Nucleus accumbens (tissue), 56 donors: ENCODE data around the gene DCBLD1.
"Not testable (repeated sequence)": the region's sequence is repeated elsewhere in the genome, so short reads cannot be mapped to it uniquely, and the experiment has no call there.

ENCODE experiments used
- DNase-seq, 56 donors: peaks; one replicate each; lab custom pipeline; 2025; lab: John Stamatoyannopoulos, UW

DCBLD1 gene

DNA sequence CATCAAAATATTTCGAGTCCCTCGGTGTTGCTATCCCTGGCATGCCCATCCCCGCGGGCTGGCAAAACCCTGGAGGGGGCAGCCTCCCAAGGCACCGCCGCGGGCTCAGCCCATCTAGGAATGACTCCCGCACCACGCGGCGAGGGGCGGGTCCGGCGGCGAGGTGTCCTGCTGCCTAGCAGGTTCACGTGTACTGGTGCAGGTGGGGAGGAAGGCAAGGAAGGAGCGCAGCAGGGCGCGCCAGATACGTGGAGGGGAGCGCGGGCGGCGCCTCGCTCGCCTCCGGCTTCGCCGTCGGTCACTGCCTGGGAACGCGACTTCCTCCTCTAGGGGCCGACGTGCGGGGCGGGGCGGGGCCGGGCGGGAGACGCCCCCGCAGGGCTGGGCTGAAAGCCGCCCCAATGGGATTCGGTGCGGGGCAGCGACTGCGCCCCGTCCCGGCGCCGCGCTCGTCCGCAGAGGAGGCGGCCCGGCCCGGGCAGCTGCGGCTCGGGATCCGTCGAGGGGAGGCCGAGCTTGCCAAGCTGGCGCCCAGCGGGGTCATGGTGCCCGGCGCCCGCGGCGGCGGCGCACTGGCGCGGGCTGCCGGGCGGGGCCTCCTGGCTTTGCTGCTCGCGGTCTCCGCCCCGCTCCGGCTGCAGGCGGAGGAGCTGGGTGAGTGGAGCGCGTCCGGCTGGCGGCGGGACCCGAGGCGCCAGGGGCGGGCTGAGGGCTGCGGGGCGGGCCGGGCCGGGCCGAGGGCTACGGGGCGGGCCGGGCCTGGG is at the start of gene DCBLD1:
Gene DCBLD1 (plus strand): TSS at position 435 of the 764 bp plus-strand sequence. CDS start 108 bp downstream, at position 543.
- DNase-seq: peak in 49 of 56 donors; percentile 3 to 76 (median 53)

DNA sequence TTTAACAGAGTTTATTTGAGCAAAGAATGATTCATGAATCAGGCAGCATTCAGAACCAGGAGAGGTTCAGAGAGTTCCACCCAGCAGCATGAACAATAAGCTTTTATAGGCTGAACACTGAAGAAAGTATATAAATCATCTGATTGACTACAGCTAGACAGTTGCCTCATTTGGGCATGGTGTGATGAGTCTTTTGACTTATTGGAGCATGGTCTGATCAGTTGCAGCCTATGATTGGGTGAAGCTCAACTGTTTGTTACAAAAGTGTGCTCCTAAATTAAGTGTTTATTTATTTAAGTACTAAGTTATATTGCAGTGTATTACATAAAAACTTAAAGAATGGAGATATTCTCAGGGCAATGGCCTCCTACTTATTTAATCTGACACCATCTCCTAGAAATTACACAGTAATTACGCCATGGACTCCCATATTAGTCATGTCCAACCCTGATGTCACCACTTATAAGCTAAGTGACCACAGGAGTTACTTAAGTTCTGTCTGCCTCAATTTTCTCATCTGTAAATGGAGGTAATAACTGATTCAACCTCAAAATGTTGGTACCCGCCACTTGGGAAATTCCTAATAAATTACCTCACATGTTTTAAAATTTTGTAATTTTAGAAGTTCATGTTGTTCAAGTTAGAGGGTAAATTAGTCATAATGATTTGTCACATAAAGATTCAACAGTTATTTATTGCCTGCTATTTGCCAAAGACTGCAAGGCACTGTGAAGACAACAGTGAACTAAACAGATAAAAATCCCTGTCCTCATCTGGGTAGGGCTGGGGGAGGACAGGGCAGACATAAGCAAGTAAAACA is 41.6 kb upstream of the DCBLD1 start:
- DNase-seq: no peak

DNA sequence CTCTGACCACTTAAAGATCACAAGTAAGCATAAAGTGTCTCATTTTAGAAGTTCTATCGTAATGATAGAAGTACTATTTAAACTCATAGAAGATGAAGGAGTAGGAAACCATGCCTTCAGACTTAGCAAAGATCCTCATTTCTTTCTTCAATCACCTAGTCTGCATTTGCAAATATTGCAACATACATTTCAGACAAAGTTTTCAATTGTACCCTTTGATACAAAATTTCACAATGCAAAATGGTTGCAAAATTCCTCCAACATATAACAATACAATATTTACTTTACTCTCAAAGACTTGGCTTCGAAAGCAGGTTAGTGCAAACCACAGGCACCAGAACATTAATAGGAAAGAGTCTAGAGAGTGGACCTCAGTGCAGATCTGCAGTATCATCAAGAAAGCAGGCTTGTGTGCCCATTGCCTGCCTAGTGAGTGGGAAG is 40.6 kb upstream of the DCBLD1 start:
- DNase-seq: no peak

DNA sequence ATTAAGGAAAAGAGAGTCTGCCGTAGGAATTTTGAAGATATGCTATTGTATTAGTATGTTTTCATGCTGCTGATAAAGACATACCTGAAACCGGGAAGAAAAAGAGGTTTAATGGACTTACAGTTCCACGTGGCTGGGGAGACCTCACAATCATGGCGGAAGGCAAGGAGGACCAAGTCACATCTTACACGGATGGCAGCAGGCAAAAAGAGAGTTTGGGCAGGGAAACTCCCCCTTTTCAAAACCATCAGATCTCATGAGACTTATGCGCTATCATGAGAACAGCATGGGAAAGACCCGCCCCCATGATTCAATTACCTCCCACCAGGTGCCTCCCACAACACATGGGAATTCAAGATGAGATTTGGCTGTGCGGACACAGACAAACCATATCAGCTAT is 40.2 kb upstream of the DCBLD1 start:
- not testable (repeated sequence) for DNase-seq

DNA sequence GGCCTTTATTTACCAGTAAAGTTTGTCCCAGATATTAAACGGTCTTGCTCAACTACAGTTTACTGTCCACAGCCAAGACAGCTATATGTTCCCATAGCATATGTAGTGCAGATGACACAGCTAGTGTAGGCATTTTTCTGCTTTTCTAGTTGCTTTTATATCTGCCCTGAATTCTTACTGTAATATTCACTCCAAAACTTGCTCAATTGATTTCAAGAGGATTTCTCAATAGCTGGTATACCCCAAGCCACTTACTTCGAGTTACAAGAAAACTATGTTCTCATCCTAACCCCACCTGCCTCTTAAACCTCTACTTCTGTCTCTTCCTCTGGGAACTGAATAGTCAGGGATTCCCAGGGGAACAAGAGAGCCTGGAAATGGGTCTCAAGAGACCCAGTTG is 37.9 kb upstream of the DCBLD1 start:
- no peak for DNase-seq

DNA sequence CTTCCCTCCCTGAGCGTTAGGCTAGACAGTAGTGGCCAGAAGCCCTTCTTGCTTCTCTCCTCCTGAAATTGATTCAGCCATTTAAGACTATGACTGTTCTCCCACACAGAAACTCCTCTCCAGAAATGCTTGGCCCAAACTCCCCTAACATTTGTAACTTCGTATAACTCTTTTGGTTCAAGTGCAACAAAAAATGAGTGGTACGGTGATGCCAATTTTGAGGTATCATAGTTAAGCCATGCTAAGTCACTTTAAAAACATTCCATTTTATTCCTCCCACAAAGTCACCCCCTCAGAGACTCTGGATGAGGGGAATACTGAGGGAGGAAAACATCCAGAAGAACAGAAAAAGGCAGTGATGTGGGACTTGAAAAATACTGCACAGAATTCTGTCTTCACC is 35.6 kb upstream of the DCBLD1 start:
- no peak for DNase-seq

DNA sequence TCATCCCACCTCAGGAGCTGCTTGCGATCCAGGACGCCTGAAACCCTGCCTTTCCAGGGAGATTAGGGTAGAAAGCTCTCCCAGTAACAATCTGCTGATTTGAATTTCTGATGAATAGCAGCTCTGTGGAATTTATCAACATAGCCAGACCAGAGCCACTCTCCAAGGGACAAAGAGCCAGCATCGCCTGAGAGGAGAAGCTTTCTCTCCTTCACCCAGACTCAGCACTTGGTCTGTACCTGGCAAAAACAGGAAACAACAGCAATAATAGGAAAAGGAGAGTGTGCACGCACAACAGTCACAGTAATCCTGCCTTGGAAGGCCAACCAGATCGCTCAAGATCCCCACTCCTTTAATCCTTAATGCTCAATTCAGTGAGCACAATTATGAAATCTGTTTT is 34.5 kb upstream of the DCBLD1 start:
- no peak for DNase-seq

DNA sequence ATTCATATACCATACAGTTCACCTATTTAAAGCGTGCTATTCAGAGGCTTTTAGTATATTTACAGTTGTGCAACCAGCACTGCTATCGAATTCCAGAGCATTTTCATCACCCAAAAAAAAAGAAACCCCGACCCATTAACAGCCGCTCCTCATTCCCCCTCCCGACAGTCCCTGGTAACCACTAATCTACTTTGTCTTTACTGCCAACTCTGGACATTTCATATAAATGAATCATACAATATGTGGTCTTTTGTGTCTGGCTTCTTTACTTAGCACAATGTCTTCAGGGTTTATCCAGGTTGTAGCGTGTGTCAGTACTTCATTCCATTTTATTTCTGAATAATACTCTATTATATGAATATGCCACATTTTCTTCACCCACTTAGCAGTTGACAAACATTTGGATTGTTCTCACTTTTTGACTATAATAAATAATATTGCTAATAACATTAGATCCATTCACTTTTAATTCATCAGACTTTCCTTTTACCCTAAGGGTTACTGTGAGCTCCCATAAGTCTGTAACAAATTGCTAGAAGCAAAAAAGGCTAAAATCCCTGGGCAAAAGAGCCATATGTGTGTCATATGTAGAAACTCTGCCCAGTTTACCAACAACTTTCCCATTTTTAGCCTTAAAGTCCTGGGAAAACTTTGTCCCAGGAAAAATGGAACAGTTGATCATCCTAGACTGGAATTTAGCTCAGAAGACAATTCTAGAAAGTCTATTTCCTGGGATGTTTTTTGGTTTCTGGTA is 33.6 kb upstream of the DCBLD1 start:
- no peak for DNase-seq

DNA sequence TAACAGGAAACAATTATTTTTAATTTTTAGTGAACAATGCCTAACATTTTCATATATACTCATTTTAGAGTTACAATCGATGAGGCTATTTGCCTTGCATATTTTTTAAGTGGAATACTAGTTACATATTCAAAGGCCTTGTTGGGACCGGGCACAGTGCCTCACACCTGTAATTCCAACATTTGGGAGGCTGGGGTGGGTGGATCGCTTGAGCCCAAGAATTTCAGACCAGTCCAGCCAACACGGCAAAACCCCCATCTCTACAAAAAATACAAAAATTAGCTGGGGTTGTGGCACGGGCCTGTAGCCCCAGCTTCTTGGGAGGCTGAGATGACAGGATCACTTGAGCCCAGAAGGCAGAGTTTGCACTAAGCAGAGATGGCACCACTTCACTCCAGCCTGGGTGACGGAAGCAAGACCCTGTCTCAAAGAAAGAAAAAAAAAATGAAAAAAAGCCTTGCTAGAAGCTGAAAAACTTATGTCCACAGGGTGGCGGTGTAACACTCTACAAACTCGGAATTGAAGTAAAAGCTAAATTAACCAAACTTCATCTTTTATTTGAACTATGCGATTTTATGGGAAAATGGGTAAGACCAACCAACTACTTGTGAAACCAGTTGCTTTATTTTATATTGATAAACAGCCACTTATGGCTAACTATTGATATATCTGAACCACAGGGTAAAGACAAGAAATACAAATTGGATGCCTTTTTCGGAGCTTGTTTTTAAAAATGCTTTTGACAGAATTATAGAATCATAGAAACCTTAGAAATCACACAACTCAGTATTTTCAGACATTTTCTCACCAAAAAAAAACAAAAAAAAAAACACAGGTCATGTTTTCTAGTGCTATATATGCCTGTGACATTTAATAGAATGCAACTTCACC is 32.7 kb upstream of the DCBLD1 start:
- peak in 24 of 56 donors; percentile 1 to 51 (median 8) for DNase-seq

DNA sequence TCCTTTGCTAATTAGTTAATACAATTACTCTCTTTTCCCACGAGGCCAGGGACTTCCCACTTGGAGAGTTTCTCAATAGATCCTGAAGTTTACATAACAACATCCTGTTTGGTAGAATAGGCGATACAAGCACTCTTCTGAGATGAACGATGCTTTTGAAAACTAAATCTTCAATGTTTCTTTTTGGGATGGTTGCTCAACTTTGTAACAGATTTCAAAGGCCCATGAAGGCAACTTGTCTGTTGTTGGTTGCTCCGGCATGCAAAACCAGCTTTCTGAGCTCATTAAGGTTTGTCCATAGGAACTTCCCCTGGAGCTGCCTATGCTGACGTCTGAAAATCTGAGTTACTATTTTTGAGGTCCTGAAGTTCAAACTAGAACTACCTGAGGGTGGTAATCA is 30.8 kb upstream of the DCBLD1 start:
- DNase-seq: no peak

DNA sequence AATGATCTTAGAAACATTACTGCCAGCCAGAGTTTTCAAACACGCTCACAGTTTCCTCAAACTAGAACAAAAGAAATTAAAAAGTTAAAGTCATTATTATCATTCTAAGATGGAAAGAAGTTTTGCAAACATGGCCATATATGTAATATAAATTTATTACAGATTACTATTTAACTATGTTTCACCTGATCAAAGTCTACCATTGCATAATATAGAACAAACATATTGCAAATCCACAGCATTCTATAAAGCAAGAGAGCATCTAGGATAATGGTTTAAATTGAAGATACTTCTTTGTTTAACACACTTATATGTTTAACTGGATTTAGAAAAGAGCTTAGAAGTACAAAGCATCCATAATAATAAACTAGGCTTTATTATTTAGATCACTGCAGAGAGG is 26.2 kb upstream of the DCBLD1 start:
- no peak for DNase-seq

DNA sequence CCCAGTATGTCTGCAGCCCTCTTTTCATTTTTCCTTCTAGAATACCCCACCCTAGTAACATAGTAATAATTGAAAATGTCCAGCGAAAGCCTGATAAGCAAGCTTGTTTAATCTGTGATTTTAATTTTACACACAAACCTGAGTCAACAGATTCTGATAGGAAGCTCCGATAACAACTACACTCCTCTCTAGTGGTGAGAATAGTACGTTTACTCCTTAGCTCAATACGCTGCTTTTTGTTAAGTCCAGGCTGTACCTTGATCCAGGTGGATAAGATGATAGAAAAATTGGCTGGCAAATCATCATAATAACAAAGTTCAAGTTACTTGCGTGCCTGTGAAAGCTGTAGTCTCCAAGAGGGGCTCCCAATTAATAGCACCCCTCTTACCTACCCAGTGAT is 25.5 kb upstream of the DCBLD1 start:
- DNase-seq: no peak

DNA sequence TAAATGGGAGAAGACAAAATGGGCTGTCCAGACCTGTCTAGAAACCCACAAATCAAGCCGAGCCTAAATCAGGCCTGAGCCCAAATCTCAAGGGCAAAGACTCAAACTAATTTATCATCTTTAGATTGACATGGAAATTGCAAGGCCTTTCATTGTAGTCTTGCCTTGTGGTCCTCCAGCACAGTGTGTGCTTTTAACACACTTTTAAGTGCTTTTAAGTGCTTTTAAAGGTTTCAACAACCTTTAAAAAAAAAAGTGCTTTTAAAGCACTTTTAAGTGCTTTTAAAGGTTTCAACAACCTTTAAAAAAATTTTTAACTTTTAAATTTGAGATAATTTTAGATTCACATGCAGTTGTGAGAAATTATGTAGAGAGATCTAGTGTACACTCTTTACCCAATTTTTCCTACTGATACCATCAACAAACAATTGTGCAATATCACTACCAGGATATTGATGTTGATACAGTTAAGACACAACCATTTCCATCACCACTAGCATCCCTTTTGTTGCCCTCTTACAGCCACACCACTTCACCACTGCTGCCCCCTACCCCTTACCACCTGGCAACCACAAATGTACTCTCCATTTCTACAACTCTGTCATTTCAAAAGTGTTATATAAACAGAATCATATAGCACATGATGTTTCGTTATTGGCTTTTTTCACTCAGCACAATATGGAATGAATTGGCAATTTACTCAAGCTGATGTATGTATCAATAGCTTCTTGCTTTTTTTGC is 23.1 kb upstream of the DCBLD1 start:
- DNase-seq: no peak

DNA sequence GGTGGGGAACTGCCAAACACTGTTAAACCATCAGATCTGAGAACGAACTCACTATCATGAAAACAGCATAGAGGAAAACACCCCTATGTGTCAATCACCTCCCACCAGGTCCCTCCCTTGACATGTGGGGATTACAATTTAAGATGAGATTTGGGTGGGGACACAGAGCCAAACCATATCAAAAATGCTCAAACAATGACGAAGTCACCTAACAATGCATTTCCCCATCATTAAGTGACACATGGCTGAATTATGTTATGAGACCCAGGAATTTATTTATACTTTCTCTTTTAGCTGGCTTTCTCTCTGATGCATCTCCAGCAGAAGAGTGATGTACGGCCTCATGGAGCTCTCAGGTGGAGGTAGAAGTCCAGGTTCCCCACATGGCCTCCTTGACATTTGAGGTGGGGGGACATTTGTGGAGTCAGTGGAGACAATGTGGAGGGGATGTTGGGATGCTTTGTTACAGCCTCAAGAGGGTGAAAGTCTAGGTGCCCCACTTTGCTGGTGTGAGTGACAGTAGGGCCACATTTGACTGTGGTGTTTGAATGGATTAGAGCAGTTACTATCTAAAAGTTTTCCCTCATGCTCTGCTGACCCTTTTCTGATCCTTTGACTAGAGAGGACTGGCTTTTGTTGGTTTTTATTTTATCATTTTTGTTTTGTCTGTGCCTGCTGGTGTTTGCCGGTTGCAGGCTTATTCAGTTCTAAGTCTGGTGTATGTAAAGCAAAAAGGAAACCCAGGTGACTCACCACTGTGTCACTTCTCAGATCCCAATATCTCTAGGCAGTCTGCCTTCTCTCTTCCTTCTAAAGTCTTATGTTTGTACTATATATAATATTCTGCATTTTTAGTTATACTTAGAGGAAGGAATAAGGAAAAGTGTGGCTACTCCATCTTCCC is 18.5 kb upstream of the DCBLD1 start:
- DNase-seq: no peak

DNA sequence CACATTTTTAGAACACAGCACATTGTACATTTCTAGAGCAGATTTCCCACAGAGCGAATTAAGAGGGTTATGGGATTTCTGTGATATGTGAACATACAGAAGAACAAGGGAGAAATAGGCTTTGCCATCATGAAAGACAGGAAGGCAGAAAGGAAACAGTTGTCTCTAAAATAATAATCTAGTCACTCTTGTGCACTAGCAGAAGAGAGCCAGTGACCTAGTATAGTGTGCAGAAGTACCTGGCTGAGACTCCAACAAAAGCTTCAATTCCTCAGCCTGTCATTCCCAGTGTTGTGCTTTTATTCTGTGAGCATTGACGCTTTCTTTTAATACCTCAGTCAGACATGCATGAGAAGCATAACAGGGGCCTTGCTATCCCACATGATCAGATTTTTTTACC is 17.8 kb upstream of the DCBLD1 start:
- DNase-seq: no peak

DNA sequence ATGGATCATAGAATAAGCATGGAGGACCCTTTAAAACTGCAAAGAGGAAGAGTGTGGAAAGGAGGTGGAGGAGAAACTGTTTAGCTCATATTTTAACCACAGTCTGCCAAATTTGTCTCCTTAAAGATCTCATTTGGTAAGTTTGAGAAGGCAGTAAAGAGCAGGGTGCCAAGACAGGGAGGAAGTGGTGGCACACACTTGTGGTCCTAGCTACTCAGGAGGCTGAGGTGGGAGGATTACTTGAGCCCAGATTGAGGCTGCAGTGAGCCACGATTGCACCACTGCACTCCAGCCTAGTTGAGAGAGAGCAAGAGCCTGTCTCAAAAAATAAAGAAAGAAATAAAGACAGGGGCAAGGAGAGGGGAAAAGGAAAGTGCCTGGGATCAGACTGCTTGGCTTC is 16.8 kb upstream of the DCBLD1 start:
- no peak for DNase-seq

DNA sequence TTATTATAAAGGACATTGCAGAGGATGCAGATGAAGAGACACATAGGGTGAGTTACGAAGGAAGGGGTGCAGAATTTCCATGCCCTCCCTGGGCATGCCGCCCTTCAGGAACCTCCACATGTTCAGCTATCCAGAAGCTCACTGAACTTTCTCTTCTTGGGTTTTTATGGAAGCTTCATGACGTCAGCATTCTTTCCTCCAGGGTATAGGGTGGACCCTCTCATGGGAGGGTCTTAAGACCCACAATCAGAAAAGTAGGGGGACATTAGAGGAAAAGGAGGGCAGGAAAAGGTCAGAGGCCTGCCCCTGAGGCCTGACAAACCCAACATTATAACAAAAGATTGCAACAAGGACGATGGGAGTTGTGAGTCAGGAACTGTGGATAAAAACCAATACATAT is 14.6 kb upstream of the DCBLD1 start:
- no peak for DNase-seq

DNA sequence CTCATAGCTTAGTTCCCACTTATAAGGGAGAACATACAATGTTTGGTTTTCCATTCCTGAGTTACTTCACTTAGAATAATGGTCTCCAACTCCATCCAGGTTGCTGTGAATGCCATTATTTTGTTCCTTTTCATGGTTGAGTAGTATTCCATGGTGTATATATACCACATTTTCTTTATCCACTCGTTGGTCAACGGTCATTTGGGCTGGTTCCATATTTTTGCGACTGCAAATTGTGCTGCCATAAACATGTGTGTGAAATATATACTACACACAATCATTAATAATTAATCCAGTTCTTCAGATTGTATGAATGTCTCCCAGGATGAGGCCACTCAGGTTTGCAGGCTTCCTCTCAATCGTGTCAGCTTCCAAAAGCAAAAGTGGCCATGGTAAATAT is 13.9 kb upstream of the DCBLD1 start:
- DNase-seq: not testable (repeated sequence)
